Kidney (tissue), 14 donors: ENCODE measurements around the gene UNC93B1. TPM values are rescaled to one million over a fixed set of nuclear protein-coding genes. Genes with fewer than 3 reads are reported as not detected.

Source experiments
- DNase-seq, 5 donors: peaks; one replicate each; pipeline ENCODE4 v3.0.0-alpha.2; 2013 to 2020
- FAIRE-seq: peaks from 2 replicates; lab custom pipeline; 2012; peaks lifted over from hg19 to GRCh38; lab: Jason Lieb, UNC
- H3K27ac ChIP-seq, 2 donors: one replicate each; pipeline ENCODE4 v1.7.0; 2013; ENCODE audit warnings: low read depth in 2 of 2, low read length in 2 of 2, inconsistent platforms in 1 of 2
- H3K27me3 ChIP-seq: one replicate; pipeline ENCODE4 v1.7.1; 2013; ENCODE audit warnings: low read length, inconsistent platforms; ENCODE audit not compliant: control insufficient read depth, insufficient read depth
- H3K36me3 ChIP-seq, 3 donors: one replicate each; pipeline versions ENCODE4 v1.7.0 to v1.7.1; 2013; ENCODE audit warnings: low read length in 3 of 3, control low read depth in 1 of 3, inconsistent platforms in 1 of 3; ENCODE audit not compliant: insufficient read depth in 3 of 3, control insufficient read depth in 2 of 3
- H3K4me1 ChIP-seq, 3 donors: one replicate each; pipeline versions ENCODE4 v1.7.0 to v1.7.1; 2013; ENCODE audit warnings: low read length in 3 of 3, inconsistent platforms in 1 of 3, low read depth in 1 of 3; ENCODE audit not compliant: control insufficient read depth in 2 of 3, insufficient read depth in 2 of 3
- H3K4me3 ChIP-seq, 3 donors: one replicate each; pipeline versions ENCODE4 v1.7.0 to v1.8.1; 2013; ENCODE audit warnings: low read length in 3 of 3, control low read depth in 1 of 3, inconsistent platforms in 1 of 3
- H3K9ac ChIP-seq, 3 donors: one replicate each; pipeline versions ENCODE4 v1.7.0 to v1.7.1; 2013; ENCODE audit warnings: low read length in 3 of 3, control low read depth in 1 of 3, inconsistent platforms in 1 of 3
- H3K9me3 ChIP-seq, 3 donors: one replicate each; pipeline versions ENCODE4 v1.7.0 to v1.7.1; 2013; ENCODE audit warnings: low read length in 3 of 3, control low read depth in 1 of 3, inconsistent platforms in 1 of 3; ENCODE audit not compliant: control insufficient read depth in 2 of 3, insufficient read depth in 1 of 3
- CTCF ChIP-seq: IDR thresholded peaks from 3 replicates; pipeline ENCODE4 v1.5.1; 2012; ENCODE audit warnings: mild to moderate bottlenecking, moderate library complexity, borderline replicate concordance; ENCODE audit not compliant: insufficient read depth; ENCODE audit errors: extremely low read depth
- intact Hi-C: fragments of 100-400 bp; cut with DNase I; formaldehyde crosslinking; loops from one replicate; pipeline ENCODE4 v1.11.1; 2022
- polyA plus RNA-seq: library from polyadenylated mRNA; stranded (reverse); fragments of 350-450 nt; fragmentation: Illumina TruSeq; extraction: RNeasy Lipid Tissue Mini Kit (QIAGEN cat#74804); gene quantifications from one replicate; pipeline ENCODE4 v1.2.3, GENCODE V29; 2014; ENCODE audit warnings: low read depth, low replicate concordance; ENCODE audit not compliant: insufficient read depth
- total RNA-seq: library from RNA; stranded (reverse); fragmentation: NEBNext Ultra II Directional; extraction: Animal tissue kit (Norgen Biotek cat#: 25700); gene quantifications from one replicate; pipeline ENCODE4 v1.2.1, GENCODE V29; 2021
- donor health status: control.
- donor health status: control.
- donor health status: control.
- donor health status: control.
- donor health status: control.
- donor health status: DM: yes; HTN: yes; CAD: no.
- donor health status: Normal renal cell carcinoma (clear cell type).

UNC93B1 gene
- total and polyA plus RNA-seq, 2 donors from 2014 or later = 21.3 to 67.9 TPM

GRCh38 chr11:68033708-68034045 is 29.8 kb upstream of the UNC93B1 start:
- H3K4me3 ChIP-seq = no peak overlapping the region
- no peak overlapping the region for H3K9ac ChIP-seq
- H3K4me1 ChIP-seq = peaks cover 0 to 43% (median 20%) of the 10 kb centered on the region in 3 donors
- DNase-seq (no peak), FAIRE-seq (no peak)
- H3K9me3 ChIP-seq = no peaks in the 10 kb centered on the region
- no peaks in the 10 kb centered on the region for H3K27me3 ChIP-seq
- H3K36me3 ChIP-seq = peaks cover 0 to 7% (median 3%) of the 10 kb centered on the region in 3 donors
- intact Hi-C loops = no loop called here
- TF ChIP-seq CTCF = no peak
- H3K27ac ChIP-seq = no peak overlapping the region

- intact Hi-C loops = no loop called here
- peaks cover 0 to 7% (median 3%) of the 10 kb centered on the region in 3 donors for H3K36me3 ChIP-seq
- no peaks in the 10 kb centered on the region for H3K27me3 ChIP-seq
- no peak overlapping the region for H3K4me3 ChIP-seq
- DNase-seq (no peak), FAIRE-seq (no peak)
- peaks cover 0 to 38% (median 15%) of the 10 kb centered on the region in 3 donors for H3K4me1 ChIP-seq
- no peak for TF ChIP-seq CTCF
- no peaks in the 10 kb centered on the region for H3K9me3 ChIP-seq
- no peak overlapping the region for H3K9ac ChIP-seq
- no peak overlapping the region for H3K27ac ChIP-seq
These were observed 29.3 kb upstream of the UNC93B1 start for GRCh38 chr11:68032997-68033707.

DNA sequence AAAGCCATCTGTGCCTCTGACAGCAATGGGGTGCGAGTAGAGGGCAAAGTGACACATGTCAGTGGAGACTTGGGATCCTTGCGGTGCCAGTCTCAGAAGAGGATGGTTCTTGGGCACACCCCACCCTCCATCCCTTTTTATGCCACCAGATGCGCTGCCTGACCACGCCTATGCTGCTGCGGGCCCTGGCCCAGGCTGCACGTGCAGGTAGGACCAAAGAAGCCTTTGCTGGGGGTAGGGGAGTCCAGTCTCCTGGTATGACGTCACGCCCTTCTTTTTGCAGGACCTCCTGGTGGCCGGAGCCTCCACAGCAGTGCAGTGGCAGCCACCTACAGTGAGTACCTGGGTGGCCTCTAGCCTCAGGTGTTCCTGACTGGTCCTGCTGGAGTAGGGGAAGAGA is 28.1 kb upstream of the UNC93B1 start:
- Histone ChIP-seq H3K9me3 (no peaks in the 10 kb centered on the region), H3K27me3 (no peaks in the 10 kb centered on the region), H3K27ac (no peak overlapping the region), H3K4me3 (peak overlapping the region in 2 of 3 donors; percentile 20 to 96), H3K9ac (peak overlapping the region in 2 of 3 donors; percentile 37 to 99), H3K36me3 (peaks cover 0 to 7% (median 3%) of the 10 kb centered on the region in 3 donors), H3K4me1 (peaks cover 0 to 26% (median 10%) of the 10 kb centered on the region in 3 donors)
- DNase-seq = no peak
- no peak for TF ChIP-seq CTCF
- no peak for FAIRE-seq
- intact Hi-C loops = no loop called here
